Right lung (tissue), 10 donors: ENCODE data around the gene OR52N2. TPM values are rescaled to one million over a fixed set of nuclear protein-coding genes. Genes with fewer than 3 reads are reported as not detected.

Experiments used
- DNase-seq, 2 donors: peaks; one replicate each; pipeline ENCODE4 v3.0.0-alpha.2; 2013
- long read RNA-seq, 8 donors: transcript quantifications; one replicate each; lab custom pipeline, GENCODE V29; 2026
- polyA plus RNA-seq, 5 donors: library from polyadenylated mRNA; unstranded; fragments of 120-200 nt; gene quantifications; one replicate each; pipeline versions ENCODE4 v1.2.1 to v1.2.3, GENCODE V29; 2013; ENCODE audit warnings: inconsistent platforms in 1 of 5, low replicate concordance in 1 of 5; ENCODE audit not compliant: insufficient read length in 5 of 5, insufficient read depth in 1 of 5

OR52N2 gene
- under 1 TPM in 1 of 5 donors, not detected in 4; 0.15 TPM for polyA plus RNA-seq
- long read RNA-seq, donor 1, result 0 reads
- long read RNA-seq, donor 2, result 0 reads
- long read RNA-seq, donor 3, result 0 reads
- long read RNA-seq, donor 4, result 0 reads
- long read RNA-seq, donor 5, result 0 reads
- long read RNA-seq, donor 6, result 0 reads
- long read RNA-seq, donor 7, result 0 reads
- long read RNA-seq, donor 8, result 0 reads

GRCh38 chr11:5808500-5809121 is at the start of gene OR52N2:
Gene OR52N2 (plus strand): TSS chr11:5808924. CDS start chr11:5820336, 11,412 bp downstream.
- peak; percentile 52 to 70 for DNase-seq

GRCh38 chr11:5767056-5767455 is 41.7 kb upstream of the OR52N2 start:
- DNase-seq, result no peak

GRCh38 chr11:5783255-5783654 is 25.5 kb upstream of the OR52N2 start, which contains the start of gene OR52N5:
Gene OR52N5 (minus strand): TSS chr11:5783355. CDS start chr11:5778634, 4,721 bp downstream.
- DNase-seq, result no peak

- no peak for DNase-seq
Observed at GRCh38 chr11:5791165-5791564, 17.6 kb upstream of the OR52N2 start, which contains the start of gene OR52N1. Gene OR52N1 (minus strand): TSS chr11:5791265. CDS start chr11:5788816, 2,449 bp downstream.

GRCh38 chr11:5796541-5796940 is 12.2 kb upstream of the OR52N2 start:
- no peak for DNase-seq

GRCh38 chr11:5803982-5804381 is 4.7 kb upstream of the OR52N2 start:
- no peak for DNase-seq

GRCh38 chr11:5807580-5807979 is 1.1 kb upstream of the OR52N2 start:
- DNase-seq, result no peak

- DNase-seq, result peak in 1 of 2 donors; percentile 6
Observed at GRCh38 chr11:5809122-5809519, 397 bp downstream of the OR52N2 start.

GRCh38 chr11:5809905-5810795 is 1.4 kb downstream of the OR52N2 start:
- DNase-seq, result no peak

GRCh38 chr11:5815534-5815933 is 6.8 kb downstream of the OR52N2 start:
- no peak for DNase-seq

- no peak for DNase-seq
Observed at GRCh38 chr11:5818245-5818886, 9.6 kb downstream of the OR52N2 start.

GRCh38 chr11:5831196-5831829 is 22.6 kb downstream of the OR52N2 start:
- DNase-seq, result no peak

GRCh38 chr11:5833446-5833845 is 24.7 kb downstream of the OR52N2 start:
- no peak for DNase-seq

GRCh38 chr11:5837695-5838094 is 29.0 kb downstream of the OR52N2 start:
- DNase-seq, result no peak

GRCh38 chr11:5841797-5842196 is 33.1 kb downstream of the OR52N2 start, which contains the start of gene OR52E6:
Gene OR52E6 (minus strand): TSS chr11:5841897. CDS start chr11:5841897, 0 bp downstream.
- DNase-seq, result no peak

- no peak for DNase-seq
Observed at GRCh38 chr11:5846701-5847100, 38.0 kb downstream of the OR52N2 start.

GRCh38 chr11:5847711-5848110 is 39.0 kb downstream of the OR52N2 start:
- no peak for DNase-seq

GRCh38 chr11:5851002-5851401 is 42.3 kb downstream of the OR52N2 start:
- DNase-seq, result no peak

GRCh38 chr11:5857590-5857989 is 48.9 kb downstream of the OR52N2 start, which contains the start of gene OR52E8:
Gene OR52E8 (minus strand): TSS chr11:5857690. CDS start chr11:5857690, 0 bp downstream.
- no peak for DNase-seq

GRCh38 chr11:5865826-5866225 is 57.1 kb downstream of the OR52N2 start:
- DNase-seq, result no peak
